NB4 (cell line): Measurements from ENCODE around the gene SOHLH1.

Experiments used
- CTCF ChIP-seq: IDR thresholded peaks from one replicate; pipeline ENCODE4 v1.5.1; 2012; ENCODE audit warnings: low read depth, low read length
- MYC ChIP-seq: IDR thresholded peaks from 2 replicates; pipeline ENCODE4 v1.6.1; 2011; ENCODE audit warnings: low read depth, low read length
- POLR2A ChIP-seq: IDR thresholded peaks from 2 replicates; pipeline ENCODE4 v1.6.1; 2011; ENCODE audit warnings: mild to moderate bottlenecking; ENCODE audit not compliant: insufficient read length; ENCODE audit errors: extremely low read depth
- TF ChIP-seq, protein P1 (sequence below): IDR thresholded peaks from 2 replicates; pipeline ENCODE4 v1.6.1; 2011; ENCODE audit warnings: low read depth, low read length

GRCh38 chr9:135669616-135670285, 29.5 kb downstream of the SOHLH1 start:
- TF ChIP-seq, protein P1, sequence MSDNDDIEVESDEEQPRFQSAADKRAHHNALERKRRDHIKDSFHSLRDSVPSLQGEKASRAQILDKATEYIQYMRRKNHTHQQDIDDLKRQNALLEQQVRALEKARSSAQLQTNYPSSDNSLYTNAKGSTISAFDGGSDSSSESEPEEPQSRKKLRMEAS = no peak
- no peak for TF ChIP-seq CTCF
- TF ChIP-seq MYC = no peak
- no peak for TF ChIP-seq POLR2A
